Right ventricle myocardium superior (tissue), 1 donor: ENCODE data around the gene JOSD1. TPM values are rescaled to one million over a fixed set of nuclear protein-coding genes. Genes with fewer than 3 reads are reported as not detected.
A peak's percentile ranks its signal among the peaks of the same experiment; 100 is the strongest.

Experiments used
- ATAC-seq: fragments of 200-7000 bp; cut with Tn5 transposase; one replicate; pipeline ENCODE4 v1.9.1; 2020; ENCODE audit warnings: mild to moderate bottlenecking; ENCODE audit not compliant: poor library complexity
- DNase-seq: peaks from one replicate; pipeline ENCODE4 v3.0.0-alpha.2; 2020
- intact Hi-C: fragments of 100-400 bp; cut with DNase I; formaldehyde crosslinking; loops from one replicate; pipeline ENCODE4 v1.11.2; 2022
- long read RNA-seq: library from polyadenylated mRNA; unstranded; transcript quantifications from one replicate; pipeline ENCODE4 v2.0.0, GENCODE V29; 2021
- total RNA-seq: library from RNA; stranded (reverse); fragmentation: NEBNext Ultra II Directional; extraction: Animal tissue kit (Norgen Biotek cat#: 25700); gene quantifications from one replicate; pipeline ENCODE4 v1.2.1, GENCODE V29; 2021
- donor health status: DM: no; HTN: yes; CAD: no; lungs with severe emphysema.

JOSD1 gene
- 17.2 TPM for total RNA-seq
- long read RNA-seq, transcript JOSD1-207 (2 exons, 467 nt) = major isoform, 11 of 21 reads
- long read RNA-seq, partial matches to known transcripts = 3 of 21 reads
- long read RNA-seq, other reads (novel, unspliced or antisense) = 6 of 21 reads

GRCh38 chr22:38700789-38701628 lies at the start of gene JOSD1:
JOSD1 (minus strand) TSS chr22:38700943; CDS start chr22:38699987, 956 bp downstream.
- intact Hi-C loops = no loop called here
- DNase-seq = peak; percentile 98
- ATAC-seq = peak; percentile 67

GRCh38 chr22:38750104-38750503 lies 49.4 kb upstream of the JOSD1 start:
- DNase-seq (no peak), ATAC-seq (no peak)
- intact Hi-C loops = no loop called here

- ATAC-seq = no peak
- intact Hi-C loops = no loop called here
Measured at GRCh38 chr22:38748487-38749136, 47.9 kb upstream of the JOSD1 start.

GRCh38 chr22:38745676-38746460 lies 45.1 kb upstream of the JOSD1 start:
- intact Hi-C loops = no loop called here
- DNase-seq (no peak), ATAC-seq (no peak)

More at GRCh38 chr22:38748487-38749136, 47.9 kb upstream of the JOSD1 start:
- no peak for DNase-seq

- ATAC-seq = no peak
- intact Hi-C loops = no loop called here
Measured at GRCh38 chr22:38744981-38745380, 44.2 kb upstream of the JOSD1 start.

GRCh38 chr22:38742176-38742942 lies 41.6 kb upstream of the JOSD1 start:
- DNase-seq (no peak), ATAC-seq (no peak)
- intact Hi-C loops = no loop called here

More at GRCh38 chr22:38744981-38745380, 44.2 kb upstream of the JOSD1 start:
- DNase-seq = no peak

GRCh38 chr22:38741576-38741975 lies 40.8 kb upstream of the JOSD1 start:
- no peak for DNase-seq
- ATAC-seq = no peak
- intact Hi-C loops = no loop called here

- intact Hi-C loops = no loop called here
- no peak for DNase-seq
- ATAC-seq = no peak
Measured at GRCh38 chr22:38741166-38741565, 40.4 kb upstream of the JOSD1 start.

- no peak for ATAC-seq
- DNase-seq = no peak
- intact Hi-C loops = no loop called here
Measured at GRCh38 chr22:38740754-38741153, 40.0 kb upstream of the JOSD1 start.

- intact Hi-C loops = no loop called here
- no peak for DNase-seq
- ATAC-seq = no peak
Measured at GRCh38 chr22:38740116-38740723, 39.5 kb upstream of the JOSD1 start.

- peak; percentile 76 for DNase-seq
- ATAC-seq = peak; percentile 78
- intact Hi-C loops = no loop called here
Measured at GRCh38 chr22:38739300-38740055, 38.7 kb upstream of the JOSD1 start.

GRCh38 chr22:38738475-38739070 lies 37.8 kb upstream of the JOSD1 start:
- DNase-seq (peak; percentile 29), ATAC-seq (no peak)
- intact Hi-C loops = no loop called here

- DNase-seq = peak; percentile 20
- intact Hi-C loops = no loop called here
- no peak for ATAC-seq
Measured at GRCh38 chr22:38737302-38738060, 36.7 kb upstream of the JOSD1 start.

- DNase-seq = peak; percentile 28
- ATAC-seq = no peak
- intact Hi-C loops = no loop called here
Measured at GRCh38 chr22:38736257-38736570, 35.5 kb upstream of the JOSD1 start.

- intact Hi-C loops = no loop called here
- ATAC-seq (no peak), DNase-seq (peak; percentile 35)
Measured at GRCh38 chr22:38735465-38736256, 34.9 kb upstream of the JOSD1 start.

- intact Hi-C loops = no loop called here
- DNase-seq (peak; percentile 33), ATAC-seq (no peak)
Measured at GRCh38 chr22:38735126-38735464, 34.4 kb upstream of the JOSD1 start.
